Endothelial cell of umbilical vein (primary cell): Measurements from ENCODE around the gene PBX3.

Experiments
- CTCF ChIP-seq, 2 donors: IDR thresholded peaks; 1 replicate in 1 of 2; 2 replicates in 1 of 2; pipeline ENCODE4 v1.5.1; 2011; ENCODE audit warnings: low read length in 2 of 2, mild to moderate bottlenecking in 2 of 2, moderate library complexity in 2 of 2, control low read depth in 1 of 2, inconsistent platforms in 1 of 2, low read depth in 1 of 2; ENCODE audit not compliant: insufficient read depth in 1 of 2; ENCODE audit errors: extremely low read depth in 1 of 2
- EZH2 ChIP-seq: IDR thresholded peaks from 2 replicates; pipeline ENCODE4 v1.6.1; 2012; ENCODE audit warnings: borderline replicate concordance, low read depth, mild to moderate bottlenecking, moderate library complexity, low read length, inconsistent platforms; ENCODE audit not compliant: severe bottlenecking
- FOS ChIP-seq: IDR thresholded peaks from 2 replicates; pipeline ENCODE4 v1.6.1; 2011; ENCODE audit warnings: mild to moderate bottlenecking, low read length, moderate library complexity, borderline replicate concordance; ENCODE audit not compliant: insufficient read depth
- JUN ChIP-seq: IDR thresholded peaks from 2 replicates; pipeline ENCODE4 v1.6.1; 2011; ENCODE audit warnings: borderline replicate concordance, low read depth; ENCODE audit not compliant: insufficient read length, insufficient read depth
- MAX ChIP-seq: IDR thresholded peaks from 2 replicates; pipeline ENCODE4 v1.6.1; 2011; ENCODE audit not compliant: insufficient read depth, insufficient read length
- MYC ChIP-seq: IDR thresholded peaks from one replicate; pipeline ENCODE4 v1.6.1; 2011; ENCODE audit warnings: mild to moderate bottlenecking, low read depth, low read length
- POLR2A ChIP-seq: IDR thresholded peaks from 2 replicates; pipeline ENCODE4 v1.6.1; 2012; ENCODE audit warnings: low read depth, mild to moderate bottlenecking, control low read depth, low read length
- POLR2AphosphoS5 ChIP-seq: IDR thresholded peaks from 2 replicates; pipeline ENCODE4 v1.6.1; 2012; ENCODE audit warnings: low read depth, mild to moderate bottlenecking, control low read depth, low read length, moderate library complexity; ENCODE audit not compliant: insufficient read depth

GRCh38 chr9:125926936-125927335 lies 179.8 kb downstream of the PBX3 start:
- TF ChIP-seq POLR2AphosphoS5: no peak
- TF ChIP-seq POLR2A: no peak
- TF ChIP-seq CTCF (IDR thresholded peaks at IDR 0.05; ENCODE audit: extremely low read depth in 1 of 2, insufficient read depth in 1 of 2, low read depth in 1 of 2, low read length in 2 of 2): no peak
- no peak for TF ChIP-seq MAX
- no peak for TF ChIP-seq MYC
- TF ChIP-seq FOS: no peak
- no peak for TF ChIP-seq EZH2
- no peak for TF ChIP-seq JUN
